Neural crest cell (in vitro differentiated cells): Measurements from ENCODE around the gene ZBTB26. TPM values are rescaled to one million over a fixed set of nuclear protein-coding genes. Genes with fewer than 3 reads are reported as not detected.

Source experiments
- DNase-seq: peaks from one replicate; pipeline ENCODE4 v3.0.0; 2021; ENCODE audit warnings: low read depth, mixed read lengths, low spot score
- H3K27ac Mint-ChIP-seq: one replicate; pipeline ENCODE4 v1.8.0; 2021; ENCODE audit warnings: mild to moderate bottlenecking, mixed read lengths; ENCODE audit not compliant: unreplicated experiment
- H3K27me3 Mint-ChIP-seq: 2 replicates; pipeline ENCODE4 v1.8.0; 2021; ENCODE audit warnings: low read depth, mild to moderate bottlenecking, mixed read lengths
- H3K36me3 Mint-ChIP-seq: 2 replicates; pipeline ENCODE4 v1.8.0; 2021; ENCODE audit warnings: low read depth, mild to moderate bottlenecking, mixed read lengths
- H3K4me1 Mint-ChIP-seq: 2 replicates; pipeline ENCODE4 v1.8.0; 2021; ENCODE audit warnings: mixed read lengths
- H3K4me3 Mint-ChIP-seq: one replicate; pipeline ENCODE4 v1.8.0; 2021; ENCODE audit warnings: mild to moderate bottlenecking, mixed read lengths
- H3K9me3 Mint-ChIP-seq: 2 replicates; pipeline ENCODE4 v1.8.0; 2021; ENCODE audit warnings: mixed read lengths
- CTCF ChIP-seq: fragments of 200-600 bp; sonication (generic); conservative IDR thresholded peaks from 2 replicates; pipeline ENCODE4 v1.5.0; 2021; ENCODE audit warnings: antibody characterized with exemption, mild to moderate bottlenecking
- total RNA-seq: library from RNA; stranded (reverse); gene quantifications from 2 replicates; pipeline ENCODE4 v1.2.1, GENCODE V29; 2021

The ZBTB26 gene
- total RNA-seq, 1 donor from 2014 or later: 13.2 TPM

GRCh38 chr9:122936883-122937282 is 5.6 kb upstream of the ZBTB26 start:
- DNase-seq: no peak
- Mint-ChIP-seq H3K4me3 (peak overlapping the region; percentile 49), H3K27me3 (no peaks in the 10 kb centered on the region), H3K4me1 (peaks cover 30% of the 10 kb centered on the region), H3K9me3 (no peaks in the 10 kb centered on the region), H3K27ac (no peak overlapping the region), H3K36me3 (peaks cover 6% of the 10 kb centered on the region)
- TF ChIP-seq CTCF: no peak

- Mint-ChIP-seq H3K27ac (no peak overlapping the region), H3K9me3 (no peaks in the 10 kb centered on the region), H3K4me3 (peak overlapping the region; percentile 49), H3K27me3 (no peaks in the 10 kb centered on the region), H3K4me1 (peaks cover 30% of the 10 kb centered on the region), H3K36me3 (peaks cover 6% of the 10 kb centered on the region)
- no peak for DNase-seq
- no peak for TF ChIP-seq CTCF
Measured at GRCh38 chr9:122936464-122936863, 5.2 kb upstream of the ZBTB26 start.

DNA sequence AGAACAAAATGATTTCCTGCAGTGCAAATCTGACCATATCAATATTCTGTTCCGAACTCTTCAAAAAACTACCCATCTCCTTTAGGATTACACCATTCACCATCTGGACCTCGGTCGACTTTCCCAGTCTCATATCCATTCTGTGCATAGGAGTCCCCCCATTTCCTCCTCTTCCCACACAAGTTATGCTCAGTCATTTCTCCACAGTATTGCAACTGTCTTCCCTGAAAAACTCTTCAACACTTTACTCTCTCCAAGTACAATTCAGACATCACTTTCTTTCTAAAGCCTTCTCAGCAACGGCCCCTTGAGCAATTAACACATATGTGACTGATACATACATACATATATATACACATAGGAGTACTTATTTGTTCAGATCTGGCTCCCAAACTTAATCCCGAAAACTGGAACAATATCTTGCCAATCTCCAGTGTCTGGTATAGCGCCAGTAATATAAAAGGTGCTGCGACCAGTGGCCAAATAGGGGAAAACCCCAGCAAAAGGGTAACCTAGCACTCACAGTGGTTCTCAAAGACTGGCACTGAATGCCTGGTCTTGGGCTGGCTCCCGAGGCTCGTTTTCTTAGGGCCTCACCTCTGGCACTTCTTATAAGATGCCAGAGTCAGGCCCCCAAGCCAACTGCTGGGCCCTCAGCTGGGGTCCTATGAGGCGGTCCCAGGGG is 629 bp downstream of the ZBTB26 start:
- Mint-ChIP-seq H3K27me3 (no peaks in the 10 kb centered on the region), H3K27ac (no peak overlapping the region), H3K4me1 (peaks cover 21% of the 10 kb centered on the region), H3K36me3 (peaks cover 3% of the 10 kb centered on the region), H3K9me3 (no peaks in the 10 kb centered on the region), H3K4me3 (no peak overlapping the region)
- no peak for DNase-seq
- peak; percentile 27 for TF ChIP-seq CTCF

DNA sequence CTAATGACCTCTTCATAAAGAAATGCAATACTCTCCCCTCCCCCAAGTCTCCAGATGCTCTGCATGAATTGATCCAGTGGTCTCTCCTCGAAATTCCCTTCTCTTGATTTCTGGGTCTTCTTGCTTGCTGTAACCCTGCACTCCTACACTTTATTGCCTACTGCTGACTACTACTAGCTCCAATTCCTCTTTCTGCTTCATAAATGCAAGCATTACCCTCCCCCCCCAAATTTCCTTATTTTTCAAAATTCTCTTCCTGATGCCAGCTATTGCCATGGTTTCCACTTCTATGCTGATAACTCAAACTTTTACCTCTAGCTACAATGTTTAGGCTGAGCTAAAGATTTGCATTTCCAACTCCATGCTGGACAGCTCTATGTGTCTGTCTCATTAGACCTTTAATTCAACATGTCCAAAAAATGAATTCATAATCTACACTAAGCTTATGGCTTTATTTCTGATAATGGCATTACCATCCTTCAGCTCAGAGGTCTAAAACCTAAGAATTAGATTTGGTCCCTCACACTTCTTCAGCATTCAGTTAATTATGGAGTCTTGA is 1.4 kb downstream of the ZBTB26 start:
- TF ChIP-seq CTCF: no peak
- peaks cover 18% of the 10 kb centered on the region for H3K4me1 Mint-ChIP-seq
- H3K27ac Mint-ChIP-seq: no peak overlapping the region
- H3K36me3 Mint-ChIP-seq: peaks cover 1% of the 10 kb centered on the region
- H3K27me3 Mint-ChIP-seq: no peaks in the 10 kb centered on the region
- no peaks in the 10 kb centered on the region for H3K9me3 Mint-ChIP-seq
- no peak for DNase-seq
- H3K4me3 Mint-ChIP-seq: no peak overlapping the region

GRCh38 chr9:122923947-122924346 is 7.4 kb downstream of the ZBTB26 start:
- no peaks in the 10 kb centered on the region for H3K27me3 Mint-ChIP-seq
- no peak overlapping the region for H3K4me3 Mint-ChIP-seq
- no peak for TF ChIP-seq CTCF
- no peak for DNase-seq
- no peaks in the 10 kb centered on the region for H3K9me3 Mint-ChIP-seq
- H3K4me1 Mint-ChIP-seq: peaks cover 8% of the 10 kb centered on the region
- H3K27ac Mint-ChIP-seq: no peak overlapping the region
- no peaks in the 10 kb centered on the region for H3K36me3 Mint-ChIP-seq
